ENCODE results near the gene GATAD2B.
"Not testable (repeated sequence)": the region's sequence is repeated elsewhere in the genome, so short reads cannot be mapped to it uniquely, and the experiment has no call there.

GATAD2B gene

GRCh38 chr1:153774026-153774595, 148.7 kb downstream of the GATAD2B start:
- Histone ChIP-seq H3K4me1 (ENCODE audit: insufficient read depth, low read length) (no peaks in the 10 kb centered on the region), H2AFZ (ENCODE audit: low read depth, low read length) (no peak overlapping the region), H3K36me3 (ENCODE audit: insufficient read depth, low read length) (peaks cover 63% of the 10 kb centered on the region), H3K27me3 (ENCODE audit: insufficient read depth, low read length) (no peaks in the 10 kb centered on the region), H3K9me3 (ENCODE audit: low read length) (no peaks in the 10 kb centered on the region), H3K4me3 (ENCODE audit: low read length) (no peak overlapping the region)

GRCh38 chr1:153773096-153773921, 149.5 kb downstream of the GATAD2B start:
- Histone ChIP-seq H3K4me3 (ENCODE audit: low read length) (no peak overlapping the region), H3K4me1 (ENCODE audit: insufficient read depth, low read length) (no peaks in the 10 kb centered on the region), H3K9me3 (ENCODE audit: low read length) (no peaks in the 10 kb centered on the region), H3K27me3 (ENCODE audit: insufficient read depth, low read length) (no peaks in the 10 kb centered on the region), H3K36me3 (ENCODE audit: insufficient read depth, low read length) (peaks cover 65% of the 10 kb centered on the region), H2AFZ (ENCODE audit: low read depth, low read length) (no peak overlapping the region)

- H3K9me3 ChIP-seq (ENCODE audit: low read length) = no peaks in the 10 kb centered on the region
- H3K4me3 ChIP-seq (ENCODE audit: low read length) = no peak overlapping the region
- H3K27me3 ChIP-seq (ENCODE audit: insufficient read depth, low read length) = no peaks in the 10 kb centered on the region
- H3K36me3 ChIP-seq (ENCODE audit: insufficient read depth, low read length) = peaks cover 70% of the 10 kb centered on the region
- no peaks in the 10 kb centered on the region for H3K4me1 ChIP-seq (ENCODE audit: insufficient read depth, low read length)
- H2AFZ ChIP-seq (ENCODE audit: low read depth, low read length) = no peak overlapping the region
These were observed 150.8 kb downstream of the GATAD2B start for GRCh38 chr1:153771841-153772593.

GRCh38 chr1:153771261-153771660, 151.5 kb downstream of the GATAD2B start:
- H3K27me3 ChIP-seq (ENCODE audit: insufficient read depth, low read length) = no peaks in the 10 kb centered on the region
- no peak overlapping the region for H3K4me3 ChIP-seq (ENCODE audit: low read length)
- H2AFZ ChIP-seq (ENCODE audit: low read depth, low read length) = no peak overlapping the region
- H3K9me3 ChIP-seq (ENCODE audit: low read length) = no peaks in the 10 kb centered on the region
- no peaks in the 10 kb centered on the region for H3K4me1 ChIP-seq (ENCODE audit: insufficient read depth, low read length)
- peaks cover 70% of the 10 kb centered on the region for H3K36me3 ChIP-seq (ENCODE audit: insufficient read depth, low read length)

- Histone ChIP-seq H3K4me1 (ENCODE audit: insufficient read depth, low read length) (no peaks in the 10 kb centered on the region), H3K9me3 (ENCODE audit: low read length) (no peaks in the 10 kb centered on the region), H3K4me3 (ENCODE audit: low read length) (no peak overlapping the region), H3K27me3 (ENCODE audit: insufficient read depth, low read length) (no peaks in the 10 kb centered on the region), H2AFZ (ENCODE audit: low read depth, low read length) (no peak overlapping the region), H3K36me3 (ENCODE audit: insufficient read depth, low read length) (peaks cover 70% of the 10 kb centered on the region)
These were observed 152.0 kb downstream of the GATAD2B start for GRCh38 chr1:153770797-153771196.

GRCh38 chr1:153769221-153769620, 153.6 kb downstream of the GATAD2B start:
- peaks cover 78% of the 10 kb centered on the region for H3K36me3 ChIP-seq (ENCODE audit: insufficient read depth, low read length)
- H3K4me1 ChIP-seq (ENCODE audit: insufficient read depth, low read length) = no peaks in the 10 kb centered on the region
- no peaks in the 10 kb centered on the region for H3K27me3 ChIP-seq (ENCODE audit: insufficient read depth, low read length)
- H2AFZ ChIP-seq (ENCODE audit: low read depth, low read length) = no peak overlapping the region
- no peak overlapping the region for H3K4me3 ChIP-seq (ENCODE audit: low read length)
- no peaks in the 10 kb centered on the region for H3K9me3 ChIP-seq (ENCODE audit: low read length)

GRCh38 chr1:153768316-153769181, 154.2 kb downstream of the GATAD2B start:
- H3K27me3 ChIP-seq (ENCODE audit: insufficient read depth, low read length) = no peaks in the 10 kb centered on the region
- H3K36me3 ChIP-seq (ENCODE audit: insufficient read depth, low read length) = peaks cover 78% of the 10 kb centered on the region
- H3K4me3 ChIP-seq (ENCODE audit: low read length) = no peak overlapping the region
- H2AFZ ChIP-seq (ENCODE audit: low read depth, low read length) = no peak overlapping the region
- H3K9me3 ChIP-seq (ENCODE audit: low read length) = no peaks in the 10 kb centered on the region
- H3K4me1 ChIP-seq (ENCODE audit: insufficient read depth, low read length) = no peaks in the 10 kb centered on the region

GRCh38 chr1:153767519-153767918, 155.3 kb downstream of the GATAD2B start:
- no peak overlapping the region for H3K4me3 ChIP-seq (ENCODE audit: low read length)
- no peak overlapping the region for H2AFZ ChIP-seq (ENCODE audit: low read depth, low read length)
- H3K4me1 ChIP-seq (ENCODE audit: insufficient read depth, low read length) = no peaks in the 10 kb centered on the region
- no peaks in the 10 kb centered on the region for H3K27me3 ChIP-seq (ENCODE audit: insufficient read depth, low read length)
- H3K36me3 ChIP-seq (ENCODE audit: insufficient read depth, low read length) = peaks cover 78% of the 10 kb centered on the region
- no peaks in the 10 kb centered on the region for H3K9me3 ChIP-seq (ENCODE audit: low read length)

GRCh38 chr1:153766663-153767062, 156.1 kb downstream of the GATAD2B start:
- H2AFZ ChIP-seq (ENCODE audit: low read depth, low read length); H3K9me3 ChIP-seq (ENCODE audit: low read length); H3K27me3 ChIP-seq (ENCODE audit: insufficient read depth, low read length); H3K4me3 ChIP-seq (ENCODE audit: low read length); H3K4me1 ChIP-seq (ENCODE audit: insufficient read depth, low read length): not testable (repeated sequence)
- H3K36me3 ChIP-seq (ENCODE audit: insufficient read depth, low read length) = peaks cover 77% of the 10 kb centered on the region

- Histone ChIP-seq H3K27me3 (ENCODE audit: insufficient read depth, low read length) (no peaks in the 10 kb centered on the region), H3K9me3 (ENCODE audit: low read length) (no peaks in the 10 kb centered on the region), H3K36me3 (ENCODE audit: insufficient read depth, low read length) (peaks cover 80% of the 10 kb centered on the region), H2AFZ (ENCODE audit: low read depth, low read length) (no peak overlapping the region), H3K4me3 (ENCODE audit: low read length) (no peak overlapping the region), H3K4me1 (ENCODE audit: insufficient read depth, low read length) (no peaks in the 10 kb centered on the region)
These were observed 158.5 kb downstream of the GATAD2B start for GRCh38 chr1:153764310-153764709.

GRCh38 chr1:153763365-153764225, 159.2 kb downstream of the GATAD2B start:
- no peaks in the 10 kb centered on the region for H3K9me3 ChIP-seq (ENCODE audit: low read length)
- H3K4me1 ChIP-seq (ENCODE audit: insufficient read depth, low read length) = no peaks in the 10 kb centered on the region
- no peaks in the 10 kb centered on the region for H3K27me3 ChIP-seq (ENCODE audit: insufficient read depth, low read length)
- no peak overlapping the region for H3K4me3 ChIP-seq (ENCODE audit: low read length)
- H2AFZ ChIP-seq (ENCODE audit: low read depth, low read length) = no peak overlapping the region
- peaks cover 79% of the 10 kb centered on the region for H3K36me3 ChIP-seq (ENCODE audit: insufficient read depth, low read length)

- Histone ChIP-seq H3K4me1 (ENCODE audit: insufficient read depth, low read length) (peaks cover 2% of the 10 kb centered on the region), H3K36me3 (ENCODE audit: insufficient read depth, low read length) (peaks cover 85% of the 10 kb centered on the region), H3K27me3 (ENCODE audit: insufficient read depth, low read length) (no peaks in the 10 kb centered on the region), H3K4me3 (ENCODE audit: low read length) (no peak overlapping the region), H3K9me3 (ENCODE audit: low read length) (no peaks in the 10 kb centered on the region), H2AFZ (ENCODE audit: low read depth, low read length) (no peak overlapping the region)
These were observed 162.3 kb downstream of the GATAD2B start for GRCh38 chr1:153760440-153760839.
